Measurements from ENCODE around the gene SIK3. TPM values are rescaled to one million over a fixed set of nuclear protein-coding genes. Genes with fewer than 3 reads are reported as not detected.

The SIK3 gene
- polyA plus RNA-seq, 1 experiment = 9.0 TPM

DNA sequence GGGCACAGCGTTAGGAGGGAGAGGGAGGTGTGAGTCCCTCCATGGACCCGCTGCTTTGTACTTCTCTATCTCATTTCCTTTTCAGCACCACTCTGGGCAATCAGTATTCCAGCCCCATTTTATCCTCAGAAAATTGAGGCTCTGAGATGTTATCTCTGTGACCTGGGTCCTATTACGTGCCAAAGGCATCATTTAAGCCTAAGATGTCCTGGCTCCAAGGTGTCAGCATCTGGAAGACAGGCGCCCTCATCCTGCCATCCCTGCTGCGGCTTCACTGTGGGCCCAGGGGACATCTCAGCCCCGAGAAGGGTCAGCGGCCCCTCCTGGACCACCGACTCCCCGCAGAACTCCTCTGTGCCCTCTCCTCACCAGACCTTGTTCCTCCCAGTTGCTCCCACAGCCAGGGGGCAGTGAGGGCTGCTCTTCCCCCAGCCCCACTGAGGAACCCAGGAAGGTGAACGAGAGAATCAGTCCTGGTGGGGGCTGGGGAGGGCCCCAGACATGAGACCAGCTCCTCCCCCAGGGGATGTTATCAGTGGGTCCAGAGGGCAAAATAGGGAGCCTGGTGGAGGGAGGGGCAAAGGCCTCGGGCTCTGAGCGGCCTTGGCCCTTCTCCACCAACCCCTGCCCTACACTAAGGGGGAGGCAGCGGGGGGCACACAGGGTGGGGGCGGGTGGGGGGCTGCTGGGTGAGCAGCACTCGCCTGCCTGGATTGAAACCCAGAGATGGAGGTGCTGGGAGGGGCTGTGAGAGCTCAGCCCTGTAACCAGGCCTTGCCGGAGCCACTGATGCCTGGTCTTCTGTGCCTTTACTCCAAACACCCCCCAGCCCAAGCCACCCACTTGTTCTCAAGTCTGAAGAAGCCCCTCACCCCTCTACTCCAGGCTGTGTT is 269.4 kb downstream of the SIK3 start:
- ChIA-PET CTCF (no interaction called here), POLR2A (no interaction called here)
- H3K27ac ChIP-seq (ENCODE audit: low read depth, low read length) = no peak overlapping the region
- no peaks in the 10 kb centered on the region for H3K9me3 ChIP-seq (ENCODE audit: control insufficient read depth, insufficient read depth, low read length)
- DNase-seq (ENCODE audit: low read depth, low spot score) = no peak
- H3K4me3 ChIP-seq (ENCODE audit: low read depth, low read length) = no peak overlapping the region
- H3K27me3 ChIP-seq (ENCODE audit: control insufficient read depth, insufficient read depth, low read length) = peaks cover 2% of the 10 kb centered on the region
- TF ChIP-seq, protein P1, sequence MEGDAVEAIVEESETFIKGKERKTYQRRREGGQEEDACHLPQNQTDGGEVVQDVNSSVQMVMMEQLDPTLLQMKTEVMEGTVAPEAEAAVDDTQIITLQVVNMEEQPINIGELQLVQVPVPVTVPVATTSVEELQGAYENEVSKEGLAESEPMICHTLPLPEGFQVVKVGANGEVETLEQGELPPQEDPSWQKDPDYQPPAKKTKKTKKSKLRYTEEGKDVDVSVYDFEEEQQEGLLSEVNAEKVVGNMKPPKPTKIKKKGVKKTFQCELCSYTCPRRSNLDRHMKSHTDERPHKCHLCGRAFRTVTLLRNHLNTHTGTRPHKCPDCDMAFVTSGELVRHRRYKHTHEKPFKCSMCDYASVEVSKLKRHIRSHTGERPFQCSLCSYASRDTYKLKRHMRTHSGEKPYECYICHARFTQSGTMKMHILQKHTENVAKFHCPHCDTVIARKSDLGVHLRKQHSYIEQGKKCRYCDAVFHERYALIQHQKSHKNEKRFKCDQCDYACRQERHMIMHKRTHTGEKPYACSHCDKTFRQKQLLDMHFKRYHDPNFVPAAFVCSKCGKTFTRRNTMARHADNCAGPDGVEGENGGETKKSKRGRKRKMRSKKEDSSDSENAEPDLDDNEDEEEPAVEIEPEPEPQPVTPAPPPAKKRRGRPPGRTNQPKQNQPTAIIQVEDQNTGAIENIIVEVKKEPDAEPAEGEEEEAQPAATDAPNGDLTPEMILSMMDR (IDR thresholded peaks at IDR 0.05; ENCODE audit: low read depth, low read length) = no peak

DNA sequence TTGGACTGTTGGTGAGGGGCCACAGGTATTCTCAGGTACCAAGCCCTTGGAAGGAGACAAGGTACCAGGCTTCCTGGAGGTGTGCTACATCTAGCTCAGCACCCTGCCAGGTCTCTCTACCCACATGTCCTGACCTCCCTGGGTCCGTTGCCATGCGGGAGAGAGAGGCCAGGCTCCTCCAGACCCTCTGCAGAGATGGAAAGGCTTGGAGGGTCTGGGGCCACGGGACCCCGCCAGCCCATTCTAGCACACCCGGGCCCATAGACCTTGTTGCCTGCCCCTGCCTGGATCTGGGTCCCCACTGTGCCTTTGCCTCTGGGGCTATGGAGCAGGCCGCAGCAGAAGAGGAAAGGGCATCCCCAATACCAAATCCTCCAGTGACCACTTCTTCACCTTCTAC is 270.8 kb downstream of the SIK3 start:
- no peaks in the 10 kb centered on the region for H3K9me3 ChIP-seq (ENCODE audit: control insufficient read depth, insufficient read depth, low read length)
- TF ChIP-seq, protein P1 (IDR thresholded peaks at IDR 0.05; ENCODE audit: low read depth, low read length) = no peak
- H3K4me3 ChIP-seq (ENCODE audit: low read depth, low read length) = no peak overlapping the region
- no peak for DNase-seq (ENCODE audit: low read depth, low spot score)
- H3K27ac ChIP-seq (ENCODE audit: low read depth, low read length) = no peak overlapping the region
- CTCF ChIA-PET = interaction anchor here (1.0 kb wide), 1 partner anchor 13 kb away, joined by 3 read pairs; no protein-coding TSS in a partner anchor
- POLR2A ChIA-PET = no interaction called here
- peaks cover 5% of the 10 kb centered on the region for H3K27me3 ChIP-seq (ENCODE audit: control insufficient read depth, insufficient read depth, low read length)

DNA sequence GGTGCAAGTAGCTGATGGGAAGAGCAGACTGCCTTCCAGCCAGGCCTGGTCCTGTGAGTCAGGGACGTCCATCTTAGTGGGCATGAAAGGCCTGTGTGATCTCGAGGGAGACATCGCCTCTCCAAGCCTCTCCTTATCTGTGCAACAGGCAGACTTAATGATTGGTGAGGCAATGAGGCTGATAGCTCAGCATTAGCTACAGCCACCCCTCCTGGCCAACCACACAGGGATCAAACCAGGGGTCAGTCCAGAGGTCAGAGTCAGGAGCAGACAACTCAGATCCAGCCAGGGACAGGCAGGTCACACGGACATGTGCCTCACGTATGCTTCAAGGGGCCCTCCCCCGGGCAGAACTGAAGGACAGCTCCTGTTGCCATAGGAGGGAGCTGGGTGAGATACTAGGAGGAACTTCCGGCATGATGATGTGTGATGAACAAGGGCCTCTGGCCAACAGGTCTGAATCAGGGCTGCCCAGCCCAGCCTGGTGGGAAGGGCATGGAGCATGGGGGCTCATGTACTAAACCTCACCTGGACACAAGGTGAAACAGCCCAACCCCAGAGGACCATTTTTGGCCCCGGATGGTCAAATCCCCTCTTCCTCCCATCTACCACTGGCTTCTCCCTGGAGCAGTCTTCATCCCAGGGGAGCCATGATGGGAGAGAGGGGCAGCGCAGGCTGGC is 271.3 kb downstream of the SIK3 start:
- no peak for DNase-seq (ENCODE audit: low read depth, low spot score)

DNA sequence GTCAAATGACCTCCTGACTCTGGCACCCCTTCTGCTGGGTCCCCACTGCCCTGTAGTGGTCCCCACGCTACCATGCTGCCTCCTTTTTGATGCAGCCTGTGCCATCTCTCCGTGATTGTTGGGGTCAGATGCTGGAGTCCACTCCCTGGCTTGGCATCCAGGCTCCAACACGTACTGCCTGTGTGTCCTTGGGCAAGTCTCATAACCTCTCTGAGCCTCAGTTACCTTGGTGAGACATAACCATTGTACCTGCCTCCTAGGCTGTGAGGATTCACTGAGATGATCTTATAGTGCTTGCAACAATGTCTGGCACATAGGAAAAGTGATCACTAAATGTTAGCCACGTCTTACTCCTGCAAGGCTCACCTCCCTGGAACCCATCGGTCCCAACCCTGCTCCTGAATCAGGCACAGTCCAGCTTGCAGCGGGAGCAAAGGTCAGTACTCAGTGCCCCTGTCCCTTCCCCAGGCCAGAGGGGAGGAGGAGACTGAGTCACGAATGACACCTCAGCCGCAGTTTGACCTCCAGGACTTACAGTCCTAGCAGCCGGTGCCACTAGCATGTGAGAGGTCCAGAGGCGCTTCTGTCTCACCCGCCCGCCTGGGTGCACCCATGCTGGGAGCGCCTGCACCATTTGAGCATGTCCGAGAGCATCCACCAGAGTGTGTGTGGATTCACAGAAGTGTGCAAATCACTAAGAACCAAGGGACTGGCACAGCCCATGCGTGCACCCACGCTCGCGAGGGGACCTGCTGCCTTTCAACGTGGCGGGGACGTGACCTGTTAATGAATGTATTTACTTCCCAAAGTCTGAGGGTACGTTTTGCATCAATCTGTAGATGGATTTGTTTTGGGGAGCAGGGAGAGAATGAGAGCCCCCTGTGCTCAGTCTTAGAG is 272.1 kb downstream of the SIK3 start:
- TF ChIP-seq, protein P1 (IDR thresholded peaks at IDR 0.05; ENCODE audit: low read depth, low read length) = no peak
- CTCF ChIA-PET = interaction anchor here (1.1 kb wide), 1 partner anchor 10 kb away, joined by 4 read pairs; no protein-coding TSS in a partner anchor

More for the DNA sequence above, 271.3 kb downstream of the SIK3 start:
- H3K27ac ChIP-seq (ENCODE audit: low read depth, low read length) = no peak overlapping the region
- no peak overlapping the region for H3K4me3 ChIP-seq (ENCODE audit: low read depth, low read length)
- H3K27me3 ChIP-seq (ENCODE audit: control insufficient read depth, insufficient read depth, low read length) = peaks cover 5% of the 10 kb centered on the region
- CTCF ChIA-PET = interaction anchor here (1.0 kb wide), 1 partner anchor 14 kb away, joined by 3 read pairs; no protein-coding TSS in a partner anchor
- TF ChIP-seq, protein P1 (IDR thresholded peaks at IDR 0.05; ENCODE audit: low read depth, low read length) = no peak
- POLR2A ChIA-PET = no interaction called here
- no peaks in the 10 kb centered on the region for H3K9me3 ChIP-seq (ENCODE audit: control insufficient read depth, insufficient read depth, low read length)

More for the DNA sequence above, 272.1 kb downstream of the SIK3 start:
- Histone ChIP-seq H3K27ac (ENCODE audit: low read depth, low read length) (no peak overlapping the region), H3K27me3 (ENCODE audit: control insufficient read depth, insufficient read depth, low read length) (peaks cover 5% of the 10 kb centered on the region), H3K4me3 (ENCODE audit: low read depth, low read length) (no peak overlapping the region), H3K9me3 (ENCODE audit: control insufficient read depth, insufficient read depth, low read length) (no peaks in the 10 kb centered on the region)
- POLR2A ChIA-PET = no interaction called here
- DNase-seq (ENCODE audit: low read depth, low spot score) = no peak
